Stimulated activated naive CD8-positive, alpha-beta T cell treated with anti-CD3 and anti-CD28 coated beads, Interleukin-15, Interleukin-2, amounts not matched to agents 100 U/mL and 50 U/mL, for 24 hours (primary cell): ENCODE measurements around the gene COX4I1.
A peak's percentile ranks its signal among the peaks of the same experiment; 100 is the strongest.

Source experiments
- ATAC-seq: fragments of 150-1000 bp; cut with Tn5 transposase; one replicate; pipeline ENCODE4 v1.10.0; 2021
- DNase-seq: peaks from one replicate; pipeline ENCODE4 v3.0.0; 2021

COX4I1 gene

GRCh38 chr16:85842435-85842834, 42.9 kb downstream of the COX4I1 start:
- no peak for ATAC-seq
- DNase-seq = no peak

DNA sequence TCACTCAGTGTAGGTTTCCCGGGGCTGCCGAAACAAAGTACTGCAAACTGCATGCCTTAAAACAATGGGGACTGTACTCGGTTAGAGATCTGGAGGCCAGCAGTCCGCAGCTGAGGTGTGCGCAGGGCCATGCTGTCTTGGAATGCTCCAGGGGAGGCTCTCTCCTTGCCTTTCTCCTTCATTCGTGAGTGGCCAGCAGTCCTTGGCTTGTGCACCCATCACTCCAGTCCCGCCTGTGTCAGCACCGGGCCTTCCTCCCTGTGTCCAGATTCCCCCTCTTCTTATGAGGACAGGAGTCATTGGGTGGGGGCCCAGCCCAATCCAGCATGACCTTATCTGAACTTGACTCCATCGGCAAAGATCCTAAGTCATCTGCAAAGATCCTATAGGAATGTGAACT, 43.4 kb downstream of the COX4I1 start:
- no peak for ATAC-seq

GRCh38 chr16:85843471-85844168, 44.1 kb downstream of the COX4I1 start:
- ATAC-seq (no peak), DNase-seq (no peak)

More for the DNA sequence above, 43.4 kb downstream of the COX4I1 start:
- DNase-seq = no peak

- no peak for ATAC-seq
- DNase-seq = no peak
These were observed 44.6 kb downstream of the COX4I1 start for GRCh38 chr16:85844169-85844481.

GRCh38 chr16:85844786-85845185, 45.3 kb downstream of the COX4I1 start:
- ATAC-seq = peak; percentile 29
- no peak for DNase-seq

- ATAC-seq = no peak
- DNase-seq = no peak
These were observed 45.8 kb downstream of the COX4I1 start for GRCh38 chr16:85845266-85845665.

DNA sequence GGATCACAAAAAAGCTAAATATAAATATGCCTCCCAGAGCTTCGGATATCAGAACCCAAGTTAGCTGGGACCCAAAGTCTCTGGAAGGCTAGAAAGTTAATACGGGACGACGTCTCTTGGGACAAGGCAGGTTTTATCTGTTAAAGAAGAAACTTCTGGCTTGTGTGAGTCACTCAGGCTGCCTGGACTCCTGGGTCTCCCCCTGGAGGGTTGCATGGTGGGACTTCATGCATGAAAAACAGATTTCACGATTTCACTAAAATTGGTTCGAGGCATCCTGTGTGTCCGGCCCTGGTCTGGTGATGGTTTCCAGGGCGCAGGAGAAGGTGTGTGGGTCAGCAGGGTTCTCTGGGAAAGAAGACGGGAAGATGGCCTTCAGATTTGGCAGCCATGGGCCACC, 47.0 kb downstream of the COX4I1 start:
- DNase-seq (no peak), ATAC-seq (no peak)

GRCh38 chr16:85847036-85847435, 47.5 kb downstream of the COX4I1 start:
- DNase-seq (no peak), ATAC-seq (no peak)

DNA sequence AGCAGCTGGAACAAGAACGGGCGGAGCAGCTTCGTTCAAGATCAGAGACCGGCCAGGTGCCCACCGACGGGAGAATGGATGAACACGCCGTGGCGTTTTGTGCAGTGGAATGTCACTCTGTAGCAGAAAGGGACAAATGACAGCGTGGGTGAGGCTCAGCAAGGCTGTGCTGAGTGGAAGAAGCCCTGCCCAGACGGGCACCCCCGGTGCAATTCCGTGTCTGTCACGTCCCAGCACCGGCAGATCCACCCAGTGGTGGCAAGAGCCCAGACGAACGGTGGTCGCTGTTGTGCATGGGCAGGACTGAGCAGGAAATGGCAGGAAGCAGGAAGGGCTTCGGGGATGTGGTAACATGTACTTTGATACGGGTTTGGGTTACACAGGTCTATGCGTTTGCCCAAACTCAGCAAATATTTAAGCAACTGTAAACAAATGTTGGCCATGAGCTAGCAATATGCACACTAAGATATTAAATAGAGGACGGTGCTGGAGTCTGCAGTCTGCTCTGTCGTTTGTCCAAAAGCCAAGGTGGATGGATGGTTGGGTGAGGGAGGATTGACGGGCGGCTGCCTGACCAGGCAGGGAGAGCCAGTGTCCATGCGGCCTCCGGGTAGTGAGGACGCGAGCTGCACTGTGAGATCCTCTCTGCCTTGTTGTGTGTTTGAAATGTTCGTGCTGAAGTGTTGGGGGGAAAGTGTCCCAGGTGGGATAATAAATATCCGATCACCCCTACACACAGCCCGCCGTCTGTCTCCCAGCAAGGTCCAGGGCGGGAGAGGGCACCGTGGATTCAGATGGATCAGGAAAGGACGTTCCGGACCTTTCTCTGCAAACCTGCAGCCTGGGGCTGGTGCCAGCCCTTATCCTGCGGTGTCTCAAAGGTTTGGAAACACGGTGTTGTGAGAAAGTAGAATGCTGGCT, 48.4 kb downstream of the COX4I1 start:
- peak; percentile 10 for ATAC-seq

DNA sequence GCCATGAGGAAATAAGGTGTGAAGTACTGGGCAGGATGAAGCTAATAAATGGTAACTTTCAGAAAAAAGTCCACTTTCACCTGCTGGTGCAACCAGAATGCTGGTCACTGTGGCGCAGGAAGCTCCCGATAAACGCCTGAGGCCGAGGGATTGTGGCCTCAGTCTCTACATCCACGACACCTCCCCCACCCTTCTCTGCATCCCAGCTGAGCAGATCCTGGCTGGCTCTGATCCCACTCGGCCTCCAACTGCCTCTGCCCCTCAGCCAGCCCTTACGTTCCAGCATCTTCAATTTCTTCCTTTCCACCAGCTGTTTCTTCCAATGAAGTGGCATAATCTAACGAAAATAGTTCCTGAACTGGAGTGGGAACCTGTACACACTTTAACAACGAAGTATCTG, 49.5 kb downstream of the COX4I1 start:
- ATAC-seq (no peak), DNase-seq (no peak)

More for the DNA sequence above, 48.4 kb downstream of the COX4I1 start:
- DNase-seq = no peak

- ATAC-seq (no peak), DNase-seq (no peak)
These were observed 49.9 kb downstream of the COX4I1 start for GRCh38 chr16:85849388-85849787.

DNA sequence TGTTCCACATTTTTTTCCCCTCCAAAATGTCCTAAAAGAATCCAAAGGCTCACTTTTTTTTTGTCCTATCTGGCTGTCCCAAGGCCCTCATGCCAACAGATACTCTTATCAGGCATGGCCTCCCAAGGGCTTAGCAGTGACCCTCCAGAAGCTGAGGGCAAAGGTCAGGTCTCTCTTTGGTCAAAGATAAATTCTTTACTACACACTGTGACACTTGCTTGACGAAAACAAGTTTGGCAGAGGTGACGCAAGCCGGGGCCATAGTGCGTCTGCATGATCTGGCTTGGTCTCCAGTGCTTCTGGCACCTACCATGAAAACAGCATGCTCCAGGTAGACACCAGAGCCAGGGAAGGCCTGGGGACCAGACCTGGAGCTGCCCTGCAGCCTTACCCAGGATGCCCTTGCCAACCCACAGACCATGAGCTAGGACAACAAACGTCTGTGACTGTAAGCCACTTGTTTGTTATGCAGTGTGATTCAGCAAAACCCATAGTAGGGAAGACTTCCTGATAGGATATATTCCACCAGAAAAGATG, 50.9 kb downstream of the COX4I1 start:
- ATAC-seq (no peak), DNase-seq (no peak)

DNA sequence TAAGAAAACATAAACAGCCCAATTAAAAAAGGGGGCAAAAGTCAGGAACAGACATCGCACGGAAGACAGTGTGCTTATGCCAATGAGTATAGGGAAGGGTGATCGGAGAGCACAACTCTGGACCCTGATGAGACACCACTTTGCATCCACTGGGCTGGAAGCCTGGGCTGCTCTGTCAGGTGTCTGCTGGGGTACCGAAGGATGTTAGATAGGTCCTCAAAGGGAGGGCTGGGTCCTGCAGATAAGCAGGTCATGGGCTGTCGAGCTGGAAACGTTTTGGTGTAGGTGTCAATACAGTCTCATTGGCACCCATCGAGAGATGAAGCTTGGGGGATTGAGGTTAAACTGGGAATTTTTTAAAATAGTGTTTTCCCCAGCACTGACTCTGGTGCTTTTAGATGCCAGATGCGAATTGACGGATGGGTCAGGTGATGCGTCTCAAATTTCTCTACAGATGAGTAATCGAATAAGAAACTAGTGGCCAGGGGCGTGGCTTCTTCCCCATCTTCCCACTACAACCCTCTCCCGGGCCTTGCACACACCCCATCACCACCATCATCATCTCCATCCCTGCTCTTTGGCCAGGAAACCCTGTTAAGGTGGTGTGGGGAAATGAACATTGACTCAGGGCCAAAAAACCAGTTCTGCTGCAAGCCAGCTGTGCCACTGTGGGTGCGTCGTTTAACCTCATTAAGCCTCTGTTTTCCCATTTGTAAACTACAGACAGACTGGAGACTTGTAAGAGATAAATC, 51.7 kb downstream of the COX4I1 start:
- ATAC-seq = no peak

DNA sequence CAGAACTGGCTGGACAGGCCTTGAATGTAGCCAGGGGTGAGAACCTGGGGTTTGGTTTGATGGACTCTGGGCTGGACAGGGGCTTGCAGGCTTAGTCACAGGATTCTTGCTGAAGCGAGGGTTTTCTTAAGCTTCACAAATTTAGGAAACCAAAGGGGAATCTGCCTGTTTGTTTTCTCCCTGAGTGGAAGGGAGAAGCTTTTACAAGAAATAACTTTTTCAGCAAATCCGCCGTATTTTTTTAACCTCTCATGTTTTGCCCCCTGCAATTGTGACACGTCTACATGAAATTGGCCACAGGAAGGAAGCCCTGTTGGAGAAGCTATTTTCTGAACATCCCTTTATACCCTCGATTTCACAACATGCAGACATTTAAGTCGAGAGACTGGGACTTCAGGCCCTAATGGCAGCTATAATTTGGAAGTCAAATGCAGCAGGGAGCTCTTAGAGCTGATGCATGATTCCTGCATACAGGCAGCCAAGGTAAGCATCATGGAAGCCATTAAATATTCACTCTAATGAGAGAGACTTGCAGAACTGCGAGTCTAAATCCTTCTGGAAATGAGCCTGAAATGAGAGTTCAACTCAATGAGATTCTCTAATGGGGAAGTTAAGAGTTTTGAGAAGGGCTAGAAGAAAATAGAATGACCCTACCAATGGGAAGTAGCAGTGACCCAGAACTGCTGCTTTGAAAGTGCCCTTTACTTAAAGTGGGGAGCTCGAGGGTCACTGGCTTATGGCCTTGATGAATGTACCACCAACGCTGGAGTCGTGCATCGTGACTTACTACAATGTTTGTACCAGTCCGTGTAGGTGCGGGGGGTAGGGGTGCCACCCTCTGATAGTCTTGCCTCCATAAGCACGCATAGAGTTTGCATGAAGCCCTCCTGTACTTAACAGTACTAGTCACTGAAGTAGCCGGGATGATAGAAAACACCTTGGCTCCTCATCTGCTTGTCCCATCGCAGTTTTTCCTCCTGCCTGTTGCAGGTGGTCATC, 54.4 kb downstream of the COX4I1 start:
- no peak for ATAC-seq

More for the DNA sequence above, 51.7 kb downstream of the COX4I1 start:
- DNase-seq = no peak

DNA sequence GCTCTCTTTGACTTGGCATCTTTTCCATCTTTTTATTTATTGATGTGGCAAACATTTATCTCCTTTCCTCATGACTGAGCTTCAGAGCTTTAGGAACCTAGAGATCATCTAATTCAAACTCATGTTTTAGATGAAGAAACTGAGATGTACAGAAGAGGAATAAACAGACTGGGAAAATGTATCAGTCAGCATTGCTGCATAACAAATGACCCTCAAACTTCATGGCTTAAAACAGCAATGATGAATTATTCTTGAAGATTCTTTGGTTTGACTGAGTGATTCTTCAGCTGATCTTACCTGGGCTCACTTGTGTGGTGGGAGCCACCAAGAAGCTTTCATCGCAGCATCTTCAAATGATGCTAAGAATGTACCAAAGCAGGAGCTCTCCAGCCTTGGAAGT, 55.4 kb downstream of the COX4I1 start:
- no peak for DNase-seq
- ATAC-seq = no peak

More for the DNA sequence above, 54.4 kb downstream of the COX4I1 start:
- DNase-seq = no peak

- DNase-seq (no peak), ATAC-seq (peak; percentile 51)
These were observed 56.6 kb downstream of the COX4I1 start for GRCh38 chr16:85856079-85856478.

- no peak for ATAC-seq
- DNase-seq = no peak
These were observed 57.1 kb downstream of the COX4I1 start for GRCh38 chr16:85856585-85856984.
